ENCODE results near the gene CDKN1B. TPM values are rescaled to one million over a fixed set of nuclear protein-coding genes. Genes with fewer than 3 reads are reported as not detected.

Gene CDKN1B
- total RNA-seq, 1 experiment from 2014 or later, result 25.9 TPM

GRCh38 chr12:12691549-12691948, 25.6 kb upstream of the CDKN1B start:
- no peak for ATAC-seq

GRCh38 chr12:12693111-12693671, 24.0 kb upstream of the CDKN1B start:
- CTCF ChIA-PET, result no interaction called here
- POLR2A ChIA-PET, result no interaction called here
- Histone ChIP-seq H3K9me3 (ENCODE audit: control insufficient read depth, insufficient read depth, low read depth, low read length) (no peaks in the 10 kb centered on the region), H3K4me1 (ENCODE audit: control insufficient read depth, insufficient read depth, low read length) (peaks cover 7% of the 10 kb centered on the region; the same call in 1 of the 2 replicates), H3K27ac (ENCODE audit: low read length) (no peak overlapping the region), H3K27me3 (ENCODE audit: control insufficient read depth, insufficient read depth, low read length) (no peaks in the 10 kb centered on the region), H3K36me3 (ENCODE audit: control insufficient read depth, insufficient read depth, low read length) (no peaks in the 10 kb centered on the region), H3K4me3 (ENCODE audit: low read depth in 2 of 2, low read length in 2 of 2) (no peak overlapping the region)
- BruUV-seq (replicated peaks), result no TSS peak
- DNase-seq (ENCODE audit: low read depth, low spot score), result no peak
- in situ Hi-C loops (cut with HindIII; ENCODE audit: low pct_unique_long_range_greater_than_20kb, low sequenced_read_pairs) (no loop called here), intact Hi-C loops (cut with micrococcal nuclease; ENCODE audit: unreplicated experiment) (no loop called here)
- no peak for TF ChIP-seq SIN3A (IDR thresholded peaks at IDR 0.05; ENCODE audit: borderline replicate concordance, insufficient read depth, low read depth, low read length)
- no peak for TF ChIP-seq CTCF (IDR thresholded peaks at IDR 0.05)
- TF ChIP-seq POLR2AphosphoS5 (IDR thresholded peaks at IDR 0.05; ENCODE audit: low read depth, low read length), result no peak
- TF ChIP-seq REST (IDR thresholded peaks at IDR 0.05; ENCODE audit: insufficient read depth in 1 of 2, low read depth in 2 of 2, low read length in 1 of 2), result no peak
- TF ChIP-seq TCF7L2 (IDR thresholded peaks at IDR 0.05; ENCODE audit: low read depth, low read length), result no peak
- ATAC-seq, result no peak

More at GRCh38 chr12:12691549-12691948, 25.6 kb upstream of the CDKN1B start:
- Histone ChIP-seq H3K4me3 (ENCODE audit: low read depth in 2 of 2, low read length in 2 of 2) (no peak overlapping the region), H3K4me1 (ENCODE audit: control insufficient read depth, insufficient read depth, low read length) (no peaks in the 10 kb centered on the region), H3K36me3 (ENCODE audit: control insufficient read depth, insufficient read depth, low read length) (no peaks in the 10 kb centered on the region), H3K9me3 (ENCODE audit: control insufficient read depth, insufficient read depth, low read depth, low read length) (no peaks in the 10 kb centered on the region), H3K27me3 (ENCODE audit: control insufficient read depth, insufficient read depth, low read length) (no peaks in the 10 kb centered on the region), H3K27ac (ENCODE audit: low read length) (no peak overlapping the region)
- ChIA-PET POLR2A (no interaction called here), CTCF (no interaction called here)
- DNase-seq (ENCODE audit: low read depth, low spot score), result no peak
- intact Hi-C loops (cut with micrococcal nuclease; ENCODE audit: unreplicated experiment) (no loop called here), in situ Hi-C loops (cut with HindIII; ENCODE audit: low pct_unique_long_range_greater_than_20kb, low sequenced_read_pairs) (no loop called here)
- TF ChIP-seq TCF7L2 (IDR thresholded peaks at IDR 0.05; ENCODE audit: low read depth, low read length), result no peak
- no TSS peak for BruUV-seq (replicated peaks)

GRCh38 chr12:12696562-12697383, 20.4 kb upstream of the CDKN1B start:
- Histone ChIP-seq H3K27ac (ENCODE audit: low read length) (peak overlapping the region; percentile 93), H3K9me3 (ENCODE audit: control insufficient read depth, insufficient read depth, low read depth, low read length) (no peaks in the 10 kb centered on the region), H3K27me3 (ENCODE audit: control insufficient read depth, insufficient read depth, low read length) (no peaks in the 10 kb centered on the region), H3K4me3 (ENCODE audit: low read depth in 2 of 2, low read length in 2 of 2) (peak overlapping the region; percentile 51 to 90), H3K36me3 (ENCODE audit: control insufficient read depth, insufficient read depth, low read length) (no peaks in the 10 kb centered on the region), H3K4me1 (ENCODE audit: control insufficient read depth, insufficient read depth, low read length) (peaks cover 7% of the 10 kb centered on the region; the same call in 1 of the 2 replicates)
- ChIA-PET CTCF (interaction anchor here (0.7 kb wide), 1 partner anchor 112 kb away, joined by 9 read pairs; no protein-coding TSS in a partner anchor), POLR2A (interaction anchor here (0.6 kb wide), 1 partner anchor 197 kb away, joined by 20 read pairs; no protein-coding TSS in a partner anchor)
- TF ChIP-seq POLR2AphosphoS5 (IDR thresholded peaks at IDR 0.05; ENCODE audit: low read depth, low read length) (no peak), SIN3A (IDR thresholded peaks at IDR 0.05; ENCODE audit: borderline replicate concordance, insufficient read depth, low read depth, low read length) (no peak), TCF7L2 (IDR thresholded peaks at IDR 0.05; ENCODE audit: low read depth, low read length) (no peak), CTCF (IDR thresholded peaks at IDR 0.05) (no peak), REST (IDR thresholded peaks at IDR 0.05; ENCODE audit: insufficient read depth in 1 of 2, low read depth in 2 of 2, low read length in 1 of 2) (no peak)
- DNase-seq (ENCODE audit: low read depth, low spot score) (no peak), ATAC-seq (peak; percentile 85)
- intact Hi-C loops (cut with micrococcal nuclease; ENCODE audit: unreplicated experiment) (no loop called here), in situ Hi-C loops (cut with HindIII; ENCODE audit: low pct_unique_long_range_greater_than_20kb, low sequenced_read_pairs) (no loop called here)
- BruUV-seq (replicated peaks), result TSS peak; percentile 85
